PFSK-1 (cell line): Measurements from ENCODE around the gene MS4A4A.

Source experiments
- FOXP2 ChIP-seq: optimal IDR thresholded peaks from 2 replicates; pipeline ENCODE3; 2011; ENCODE audit warnings: borderline replicate concordance, control low read depth, inconsistent platforms; ENCODE audit not compliant: insufficient read depth; ENCODE audit errors: extremely low read length, extremely low read depth
- POLR2AphosphoS5 ChIP-seq: IDR thresholded peaks from 2 replicates; pipeline ENCODE4 v1.6.1; 2012; ENCODE audit warnings: low read depth, mild to moderate bottlenecking, control low read depth, low read length, moderate library complexity
- SIN3A ChIP-seq: IDR thresholded peaks from 2 replicates; pipeline ENCODE4 v1.6.1; 2012; ENCODE audit warnings: mild to moderate bottlenecking, low read length, moderate library complexity, borderline replicate concordance; ENCODE audit not compliant: insufficient read depth
- TAF1 ChIP-seq: IDR thresholded peaks from 2 replicates; pipeline ENCODE4 v1.6.1; 2012; ENCODE audit warnings: low read length, control low read depth, borderline replicate concordance; ENCODE audit not compliant: insufficient read depth
- TF ChIP-seq, protein P1 (sequence below), 2 experiments: IDR thresholded peaks; 2 replicates each; pipeline versions ENCODE4 v1.6.1 to v1.8.0; 2011 to 2012; ENCODE audit warnings: low read depth in 2 of 2, low read length in 2 of 2, control low read depth in 1 of 2, inconsistent platforms in 1 of 2, mild to moderate bottlenecking in 1 of 2, moderate library complexity in 1 of 2; ENCODE audit not compliant: insufficient read depth in 1 of 2

MS4A4A gene

DNA sequence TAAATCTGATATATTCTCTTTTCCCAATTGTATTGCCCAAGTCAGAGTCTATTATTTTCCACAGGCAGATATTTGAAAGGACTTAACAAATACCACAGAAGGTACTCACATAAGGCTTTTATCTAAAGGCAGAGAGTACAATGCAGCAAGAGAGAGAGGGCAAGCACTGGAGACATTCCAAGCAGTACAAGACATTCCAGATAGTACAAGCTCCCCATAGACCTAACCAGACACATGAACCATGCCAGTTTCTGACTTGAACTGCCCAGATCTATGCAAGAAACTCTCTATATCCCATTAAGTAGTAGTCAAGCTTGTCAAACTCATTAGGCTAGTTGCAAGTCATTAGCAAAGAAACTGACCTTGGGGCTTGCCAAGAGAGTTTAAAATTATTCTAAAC, 35.4 kb downstream of the MS4A4A start:
- TF ChIP-seq TAF1 (no peak), SIN3A (no peak), FOXP2 (no peak), POLR2AphosphoS5 (no peak)
- TF ChIP-seq, protein P1, sequence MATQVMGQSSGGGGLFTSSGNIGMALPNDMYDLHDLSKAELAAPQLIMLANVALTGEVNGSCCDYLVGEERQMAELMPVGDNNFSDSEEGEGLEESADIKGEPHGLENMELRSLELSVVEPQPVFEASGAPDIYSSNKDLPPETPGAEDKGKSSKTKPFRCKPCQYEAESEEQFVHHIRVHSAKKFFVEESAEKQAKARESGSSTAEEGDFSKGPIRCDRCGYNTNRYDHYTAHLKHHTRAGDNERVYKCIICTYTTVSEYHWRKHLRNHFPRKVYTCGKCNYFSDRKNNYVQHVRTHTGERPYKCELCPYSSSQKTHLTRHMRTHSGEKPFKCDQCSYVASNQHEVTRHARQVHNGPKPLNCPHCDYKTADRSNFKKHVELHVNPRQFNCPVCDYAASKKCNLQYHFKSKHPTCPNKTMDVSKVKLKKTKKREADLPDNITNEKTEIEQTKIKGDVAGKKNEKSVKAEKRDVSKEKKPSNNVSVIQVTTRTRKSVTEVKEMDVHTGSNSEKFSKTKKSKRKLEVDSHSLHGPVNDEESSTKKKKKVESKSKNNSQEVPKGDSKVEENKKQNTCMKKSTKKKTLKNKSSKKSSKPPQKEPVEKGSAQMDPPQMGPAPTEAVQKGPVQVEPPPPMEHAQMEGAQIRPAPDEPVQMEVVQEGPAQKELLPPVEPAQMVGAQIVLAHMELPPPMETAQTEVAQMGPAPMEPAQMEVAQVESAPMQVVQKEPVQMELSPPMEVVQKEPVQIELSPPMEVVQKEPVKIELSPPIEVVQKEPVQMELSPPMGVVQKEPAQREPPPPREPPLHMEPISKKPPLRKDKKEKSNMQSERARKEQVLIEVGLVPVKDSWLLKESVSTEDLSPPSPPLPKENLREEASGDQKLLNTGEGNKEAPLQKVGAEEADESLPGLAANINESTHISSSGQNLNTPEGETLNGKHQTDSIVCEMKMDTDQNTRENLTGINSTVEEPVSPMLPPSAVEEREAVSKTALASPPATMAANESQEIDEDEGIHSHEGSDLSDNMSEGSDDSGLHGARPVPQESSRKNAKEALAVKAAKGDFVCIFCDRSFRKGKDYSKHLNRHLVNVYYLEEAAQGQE (IDR thresholded peaks at IDR 0.05; ENCODE audit: insufficient read depth in 1 of 2, low read depth in 2 of 2, low read length in 2 of 2), result no peak

DNA sequence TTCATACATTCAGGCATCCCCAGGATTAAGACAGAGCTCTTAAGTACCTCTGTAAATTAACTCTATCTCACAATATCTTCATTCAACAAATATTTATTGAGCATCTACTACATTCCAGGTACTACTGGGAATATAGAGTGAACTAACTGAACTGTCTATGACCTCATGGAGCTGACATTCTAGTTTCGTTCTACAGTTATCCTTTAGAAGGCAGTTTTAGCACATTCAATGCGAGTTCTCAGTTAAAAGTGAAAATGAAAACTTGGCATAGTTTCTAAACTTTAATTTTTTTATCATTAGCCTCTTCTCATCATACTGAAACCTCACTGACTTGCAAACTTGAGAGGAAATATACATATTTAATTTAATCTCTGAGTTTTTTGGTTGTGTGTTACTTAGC, 35.9 kb downstream of the MS4A4A start:
- TF ChIP-seq POLR2AphosphoS5 (no peak), FOXP2 (no peak), SIN3A (no peak), TAF1 (no peak)
- TF ChIP-seq, protein P1 (IDR thresholded peaks at IDR 0.05; ENCODE audit: insufficient read depth in 1 of 2, low read depth in 2 of 2, low read length in 2 of 2), result no peak

DNA sequence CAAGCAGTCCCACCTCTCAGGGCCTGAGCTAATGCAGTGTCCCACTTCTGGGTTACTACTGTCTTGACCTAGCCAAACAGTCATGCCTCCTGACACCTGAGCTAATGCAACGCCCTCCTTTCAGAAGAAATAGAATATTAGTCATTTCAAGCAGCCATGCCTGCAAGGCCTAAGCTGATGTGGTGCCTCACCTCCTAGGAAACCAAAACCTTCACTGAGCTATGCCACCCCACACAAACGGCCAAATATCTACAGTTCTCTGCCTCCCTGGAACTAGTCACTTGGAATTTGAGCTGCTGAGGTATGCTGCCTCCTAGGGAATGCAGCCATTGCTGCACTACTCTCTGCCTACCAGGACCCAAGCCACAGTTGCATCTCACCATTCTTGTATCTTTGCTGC, 38.3 kb downstream of the MS4A4A start:
- TF ChIP-seq, protein P1 (IDR thresholded peaks at IDR 0.05; ENCODE audit: insufficient read depth in 1 of 2, low read depth in 2 of 2, low read length in 2 of 2), result no peak

DNA sequence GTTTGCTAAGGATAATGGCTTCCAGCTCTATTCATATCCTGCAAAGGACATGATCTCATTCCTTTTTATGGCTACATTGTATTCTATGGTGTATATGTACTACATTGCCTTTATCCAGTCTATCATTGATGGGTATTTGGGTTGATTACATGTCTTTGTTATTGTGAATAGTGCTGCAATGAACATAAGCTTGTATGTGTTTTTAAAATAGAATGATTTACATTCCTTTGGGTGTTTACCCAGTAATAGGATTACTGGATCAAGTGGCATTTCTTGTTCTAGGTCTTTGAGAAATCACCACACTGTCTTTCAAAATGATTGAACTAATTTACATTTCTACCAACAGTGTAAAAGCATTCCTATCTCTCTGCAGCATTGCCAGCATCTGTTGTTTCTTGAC, 40.6 kb downstream of the MS4A4A start:
- no peak for TF ChIP-seq TAF1
- no peak for TF ChIP-seq FOXP2
- TF ChIP-seq, protein P1 (IDR thresholded peaks at IDR 0.05; ENCODE audit: insufficient read depth in 1 of 2, low read depth in 2 of 2, low read length in 2 of 2), result no peak
- TF ChIP-seq SIN3A, result no peak
- no peak for TF ChIP-seq POLR2AphosphoS5

DNA sequence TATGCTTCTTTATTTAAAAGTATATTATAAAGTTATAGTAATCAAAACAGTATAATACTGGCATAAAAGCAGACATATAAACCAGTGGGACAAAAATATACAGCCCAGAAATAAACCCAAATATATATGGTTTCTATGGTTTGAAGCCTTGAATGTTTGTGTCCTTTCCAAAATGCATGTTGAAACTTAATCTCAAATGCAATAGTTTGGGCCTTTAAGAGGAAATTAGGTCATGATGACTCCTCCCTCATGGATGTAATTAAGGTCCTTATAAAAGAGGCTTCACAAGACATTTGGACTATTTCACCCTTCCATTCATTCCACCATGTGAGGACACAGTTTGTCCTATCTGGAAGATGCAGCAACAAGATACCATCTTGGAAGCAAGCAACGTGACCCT, 46.5 kb downstream of the MS4A4A start, which contains the start of gene MS4A6E:
Gene MS4A6E, plus strand, starts transcription at position 301 of the 400 bp plus-strand sequence. CDS start 7,641 bp downstream, outside the sequence.
- TF ChIP-seq TAF1 (no peak), FOXP2 (no peak), POLR2AphosphoS5 (no peak), SIN3A (no peak)
- TF ChIP-seq, protein P1 (IDR thresholded peaks at IDR 0.05; ENCODE audit: insufficient read depth in 1 of 2, low read depth in 2 of 2, low read length in 2 of 2), result no peak
